Ovary (tissue), 10 donors: ENCODE measurements around the gene USP17L12. TPM values are rescaled to one million over a fixed set of nuclear protein-coding genes. Genes with fewer than 3 reads are reported as not detected.
"Not testable (repeated sequence)": the region's sequence is repeated elsewhere in the genome, so short reads cannot be mapped to it uniquely, and the experiment has no call there.

ENCODE experiments used
- DNase-seq, 5 donors: peaks; one replicate each; pipeline ENCODE4 v3.0.0-alpha.2; 2019 to 2020
- H3K27ac ChIP-seq, 2 donors: fragments of 200-600 bp; one replicate each; pipeline versions ENCODE4 v1.5.1 to v1.8.0; 2019 to 2022
- H3K27me3 ChIP-seq: fragments of 200-600 bp; one replicate; pipeline ENCODE4 v1.8.0; 2022
- H3K36me3 ChIP-seq: fragments of 200-600 bp; sonication (generic); one replicate; pipeline ENCODE4 v1.5.1; 2019
- H3K4me1 ChIP-seq: one replicate; pipeline ENCODE4 v1.8.1; 2013; ENCODE audit warnings: mild to moderate bottlenecking, moderate library complexity; ENCODE audit not compliant: insufficient read depth
- H3K4me3 ChIP-seq: fragments of 200-600 bp; sonication (generic); one replicate; pipeline ENCODE4 v1.5.1; 2017
- H3K9me3 ChIP-seq, 2 donors: fragments of 200-600 bp in 1 of 2; sonication (generic) in 1 of 2; one replicate each; pipeline versions ENCODE4 v1.5.1 to v1.8.1; 2013 to 2019; ENCODE audit warnings: mild to moderate bottlenecking in 1 of 2, moderate library complexity in 1 of 2
- WGBS, 3 donors: extraction: QIAGEN DNeasy Blood & Tissue Kit in 1 of 3; methylation state at CpG; one replicate each; pipeline versions ENCODE4 v1.1.5 to v1.1.7; 2013 to 2017; 5-methylcytosine and 5-hydroxymethylcytosine counted together
- intact Hi-C, 4 donors: fragments of 100-400 bp; cut with DNase I; formaldehyde crosslinking; loops; one replicate each; pipeline versions ENCODE4 v1.11.0 to v1.15.1; 2022 to 2023
- long read RNA-seq, 3 donors: library from polyadenylated mRNA in 2 of 3; unstranded in 2 of 3; transcript quantifications; one replicate each; pipeline ENCODE4 v2.0.0 and lab custom pipeline, GENCODE V29; 2021 to 2026
- polyA plus RNA-seq, 2 donors: library from polyadenylated mRNA; stranded (reverse); fragments of 200-250 nt in 1 of 2; fragments of 350-450 nt in 1 of 2; fragmentation: Illumina TruSeq in 1 of 2; extraction: RNeasy Lipid Tissue Mini Kit (QIAGEN cat#74804) in 1 of 2; gene quantifications; one replicate each; pipeline ENCODE4 v1.2.3, GENCODE V29; 2013 to 2014
- total RNA-seq, 7 donors: library from RNA; depleted of rRNA in 2 of 7; stranded (reverse); fragments of >200 nt in 2 of 7; fragmentation: NEBNext Ultra II Directional in 3 of 7; extraction: Animal tissue kit (Norgen Biotek cat#: 25700) in 3 of 7; gene quantifications; one replicate each; pipeline versions ENCODE4 v1.1.0 to v1.2.4, GENCODE V29; 2016 to 2023
- donor health status: DM: no; HTN: no; CAD: no; lungs with moderate emphysema.
- donor health status: DM: no; HTN: no; CAD: no.
- donor health status: Bipolar disorder and iron deficiency.
- donor health status: DM: yes; HTN: yes; CAD: no.
- donor health status: DM: no; HTN: no; CAD: no.
- donor health status: DM: yes; HTN: yes; CAD: no.

The USP17L12 gene
- total RNA-seq: not detected
- not detected for polyA plus RNA-seq
- long read RNA-seq, donor 1: 0 reads
- long read RNA-seq, donor 2: 0 reads
- long read RNA-seq, donor 3: 0 reads

GRCh38 chr4:9219852-9220251 is at the start of gene USP17L12:
TSS of gene USP17L12 (plus strand) at chr4:9220152. CDS start at chr4:9220152, 0 bp downstream.
- H3K9me3 ChIP-seq, H3K27ac ChIP-seq, H3K36me3 ChIP-seq, intact Hi-C loops, H3K4me3 ChIP-seq, DNase-seq, H3K27me3 ChIP-seq, H3K4me1 ChIP-seq: not testable (repeated sequence)
- no CpG with 5 or more reads among the region's 13 CpGs for WGBS, 3 donors

GRCh38 chr4:9210357-9210756 is 9.6 kb upstream of the USP17L12 start, which contains the start of gene USP17L10:
TSS of gene USP17L10 (plus strand) at chr4:9210657. CDS start at chr4:9210657, 0 bp downstream.
- H3K27ac ChIP-seq, H3K4me3 ChIP-seq, H3K36me3 ChIP-seq, H3K9me3 ChIP-seq, intact Hi-C loops, DNase-seq, H3K27me3 ChIP-seq, H3K4me1 ChIP-seq: not testable (repeated sequence)
- no CpG with 5 or more reads among the region's 13 CpGs for WGBS, 3 donors

- H3K9me3 ChIP-seq, H3K4me3 ChIP-seq, H3K27me3 ChIP-seq, H3K27ac ChIP-seq, intact Hi-C loops, H3K4me1 ChIP-seq, H3K36me3 ChIP-seq: not testable (repeated sequence)
- peak in 1 of 5 donors; percentile 2 for DNase-seq
- 70 to 74% (median 74%) methylated on average over 11 of the region's 14 CpGs for WGBS, 3 donors
These were observed 5.3 kb upstream of the USP17L12 start for GRCh38 chr4:9214701-9215100.

- H3K9me3 ChIP-seq, intact Hi-C loops, H3K27me3 ChIP-seq, H3K27ac ChIP-seq, H3K36me3 ChIP-seq, DNase-seq, H3K4me3 ChIP-seq, H3K4me1 ChIP-seq: not testable (repeated sequence)
- no CpG with 5 or more reads among the region's 14 CpGs for WGBS, 3 donors
These were observed 4.8 kb upstream of the USP17L12 start, which contains the start of gene USP17L11 for GRCh38 chr4:9215105-9215504. TSS of gene USP17L11 (plus strand) at chr4:9215405. CDS start at chr4:9215405, 0 bp downstream.

- H3K4me3 ChIP-seq, H3K4me1 ChIP-seq, H3K36me3 ChIP-seq, intact Hi-C loops, DNase-seq, H3K27me3 ChIP-seq, H3K27ac ChIP-seq, H3K9me3 ChIP-seq: not testable (repeated sequence)
- WGBS, 3 donors: no CpG with 5 or more reads among the region's 14 CpGs
These were observed 4.6 kb downstream of the USP17L12 start, which contains the start of gene USP17L13 for GRCh38 chr4:9224596-9224995. TSS of gene USP17L13 (plus strand) at chr4:9224896. CDS start at chr4:9224896, 0 bp downstream.

- 84 to 89% (median 86%) methylated on average over 5 of the region's 8 CpGs for WGBS, 3 donors
- H3K9me3 ChIP-seq, H3K27me3 ChIP-seq, H3K27ac ChIP-seq, intact Hi-C loops, H3K36me3 ChIP-seq, H3K4me3 ChIP-seq, H3K4me1 ChIP-seq: not testable (repeated sequence)
- DNase-seq: peak in 2 of 5 donors; percentile 4 to 32
These were observed 10.3 kb downstream of the USP17L12 start for GRCh38 chr4:9230249-9230648.

- H3K27me3 ChIP-seq, H3K36me3 ChIP-seq, H3K9me3 ChIP-seq, H3K4me1 ChIP-seq, DNase-seq, H3K27ac ChIP-seq, H3K4me3 ChIP-seq, intact Hi-C loops: not testable (repeated sequence)
- WGBS, 3 donors: no CpG with 5 or more reads among the region's 15 CpGs
These were observed 14.1 kb downstream of the USP17L12 start, which contains the start of gene USP17L15 for GRCh38 chr4:9234085-9234484. TSS of gene USP17L15 (plus strand) at chr4:9234385. CDS start at chr4:9234385, 0 bp downstream.

- H3K27me3 ChIP-seq, H3K9me3 ChIP-seq, H3K27ac ChIP-seq, H3K4me1 ChIP-seq, intact Hi-C loops, H3K36me3 ChIP-seq, H3K4me3 ChIP-seq: not testable (repeated sequence)
- WGBS, 3 donors: 67 to 68% methylated on average over 3 to 9 of the region's 12 CpGs; no CpG with 5 or more reads in 1 of the 3 donors
- peak in 3 of 5 donors; percentile 1 to 17 (median 4) for DNase-seq
These were observed 18.5 kb downstream of the USP17L12 start for GRCh38 chr4:9238461-9238860.

GRCh38 chr4:9243579-9243978 is 23.6 kb downstream of the USP17L12 start, which contains the start of gene USP17L17:
TSS of gene USP17L17 (plus strand) at chr4:9243879. CDS start at chr4:9243879, 0 bp downstream.
- H3K36me3 ChIP-seq, H3K4me3 ChIP-seq, H3K4me1 ChIP-seq, H3K27ac ChIP-seq, DNase-seq, intact Hi-C loops, H3K27me3 ChIP-seq, H3K9me3 ChIP-seq: not testable (repeated sequence)
- WGBS, 3 donors: 89 to 97% (median 90%) methylated on average over 5 to 14 of the region's 14 CpGs

- intact Hi-C loops, H3K4me3 ChIP-seq, H3K9me3 ChIP-seq, H3K27ac ChIP-seq, H3K36me3 ChIP-seq, H3K4me1 ChIP-seq, H3K27me3 ChIP-seq: not testable (repeated sequence)
- 82 to 89% (median 88%) methylated on average over 12 to 16 of the region's 26 CpGs for WGBS, 3 donors
- peak in 4 of 5 donors; percentile 5 to 28 (median 15) for DNase-seq
These were observed 28.2 kb downstream of the USP17L12 start, which contains the start of gene USP17L18 for GRCh38 chr4:9247953-9248680. TSS of gene USP17L18 (plus strand) at chr4:9248630. CDS start at chr4:9248630, 0 bp downstream.

- H3K4me1 ChIP-seq, DNase-seq, H3K9me3 ChIP-seq, H3K27me3 ChIP-seq, H3K36me3 ChIP-seq, H3K4me3 ChIP-seq, H3K27ac ChIP-seq, intact Hi-C loops: not testable (repeated sequence)
- no CpG with 5 or more reads among the region's 13 CpGs for WGBS, 3 donors
These were observed 33.1 kb downstream of the USP17L12 start, which contains the start of gene USP17L19 for GRCh38 chr4:9253078-9253477. TSS of gene USP17L19 (plus strand) at chr4:9253378. CDS start at chr4:9253378, 0 bp downstream.

GRCh38 chr4:9257824-9258223 is 37.9 kb downstream of the USP17L12 start, which contains the start of gene USP17L20:
TSS of gene USP17L20 (plus strand) at chr4:9258124. CDS start at chr4:9258124, 0 bp downstream.
- H3K4me1 ChIP-seq, intact Hi-C loops, H3K36me3 ChIP-seq, H3K27me3 ChIP-seq, H3K27ac ChIP-seq, DNase-seq, H3K4me3 ChIP-seq, H3K9me3 ChIP-seq: not testable (repeated sequence)
- WGBS, 3 donors: no CpG with 5 or more reads among the region's 15 CpGs
